Measurements from ENCODE around the gene CHSY1. TPM values are rescaled to one million over a fixed set of nuclear protein-coding genes. Genes with fewer than 3 reads are reported as not detected.

Gene CHSY1
- total and polyA plus RNA-seq, 7 experiments from 2014 or later = 0.78 to 47.0 (median 8.9) TPM

DNA sequence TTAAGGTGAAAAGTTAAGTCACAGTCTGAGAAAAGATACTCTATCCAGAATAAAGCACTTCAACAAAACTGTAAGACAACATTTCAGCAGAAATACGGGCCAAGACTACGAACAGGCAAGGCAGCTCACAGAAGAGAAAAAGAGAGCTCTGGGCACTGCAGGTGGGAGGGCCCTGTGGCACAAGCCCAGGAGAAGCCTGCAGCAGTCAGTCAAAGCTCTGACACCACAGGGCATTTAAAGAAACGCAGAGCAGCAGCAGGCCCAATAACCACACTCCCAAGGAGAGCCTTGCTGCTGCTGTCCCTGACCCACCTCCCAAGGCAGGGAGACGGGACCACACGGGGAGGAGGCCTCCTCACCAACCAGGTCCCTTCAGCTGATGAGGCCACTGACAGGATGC is 19.2 kb downstream of the CHSY1 start:
- H3K4me3 ChIP-seq (ENCODE audit: low read length) = no peak overlapping the region
- H3K27ac Mint-ChIP-seq = no peak overlapping the region
- peaks cover 13 to 69% (median 40%) of the 10 kb centered on the region in 7 donors for H3K4me1 Mint-ChIP-seq
- DNase-seq = no peak
- intact Hi-C loops (cut with micrococcal nuclease) = no loop called here
- H3K9me3 ChIP-seq (ENCODE audit: control insufficient read depth in 2 of 3, low read length in 3 of 3) = peaks cover 0 to 8% (median 0%) of the 10 kb centered on the region in 3 experiments
- POLR2A ChIA-PET = no interaction called here
- no peak overlapping the region for H3K4me3 Mint-ChIP-seq
- H3K9me3 Mint-ChIP-seq = peaks cover 0 to 19% (median 13%) of the 10 kb centered on the region in 11 donors
- no peaks in the 10 kb centered on the region for H3K27me3 ChIP-seq (ENCODE audit: control insufficient read depth in 2 of 2, insufficient read depth in 2 of 2, low read length in 2 of 2)
- ATAC-seq = no peak
- CTCF ChIA-PET = no interaction called here
- no peaks in the 10 kb centered on the region for H3K27me3 Mint-ChIP-seq
- H3K36me3 Mint-ChIP-seq = peaks cover 0 to 72% (median 57%) of the 10 kb centered on the region in 5 donors
- H3K4me1 ChIP-seq (ENCODE audit: control insufficient read depth in 2 of 2, insufficient read depth in 2 of 2, low read length in 2 of 2) = no peaks in the 10 kb centered on the region
- no peak overlapping the region for H3K27ac ChIP-seq (ENCODE audit: low read depth, low read length)
- peaks cover 0 to 17% (median 5%) of the 10 kb centered on the region in 3 experiments for H3K36me3 ChIP-seq (ENCODE audit: control insufficient read depth in 2 of 3, insufficient read depth in 3 of 3, low read length in 3 of 3)

DNA sequence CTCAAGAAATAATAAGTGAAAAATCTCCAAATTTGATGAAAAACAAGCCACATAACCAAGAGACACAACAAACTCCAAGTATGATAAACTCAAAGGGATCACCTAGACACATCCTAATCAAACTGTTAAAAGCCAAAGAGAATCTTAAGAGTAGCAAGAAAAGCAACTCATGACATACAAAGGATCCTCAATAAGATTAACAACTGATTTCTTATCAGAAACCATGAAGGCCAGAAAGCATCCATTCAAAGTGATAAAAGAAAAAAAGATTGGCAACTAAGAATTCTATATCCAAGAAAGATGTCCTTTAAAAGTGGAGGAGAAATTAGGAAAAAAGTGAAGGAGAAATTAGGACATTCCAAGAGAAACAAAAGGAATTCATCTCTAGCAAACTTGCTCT is 23.5 kb downstream of the CHSY1 start:
- intact Hi-C loops (cut with micrococcal nuclease) = no loop called here

DNA sequence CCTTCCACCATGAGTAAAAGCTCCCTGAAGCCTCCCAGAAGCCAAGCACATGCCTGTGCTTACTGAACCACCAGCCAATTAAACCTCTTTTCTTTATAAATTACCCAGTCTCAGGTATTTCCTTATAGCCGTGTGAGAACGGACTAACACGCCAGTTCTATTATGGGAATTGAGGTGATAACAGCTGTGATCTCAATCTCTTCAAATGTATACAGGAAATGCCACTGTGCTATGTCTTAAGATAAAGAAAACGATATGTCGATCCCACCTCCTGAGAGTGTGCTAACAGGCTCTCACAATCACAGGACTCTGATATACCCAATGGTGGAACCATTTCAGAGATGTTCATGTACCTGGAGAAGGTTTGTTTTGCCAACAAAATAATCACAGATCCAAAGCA is 26.2 kb downstream of the CHSY1 start:
- Mint-ChIP-seq H3K27me3 (no peaks in the 10 kb centered on the region), H3K4me3 (peak overlapping the region in 2 of 10 donors; percentile 11 to 23), H3K4me1 (peaks cover 36 to 68% (median 48%) of the 10 kb centered on the region in 7 donors), H3K27ac (peak overlapping the region in 4 of 9 donors; percentile 34 to 71 (median 54)), H3K36me3 (peaks cover 0 to 53% (median 37%) of the 10 kb centered on the region in 5 donors), H3K9me3 (peaks cover 0 to 25% (median 17%) of the 10 kb centered on the region in 11 donors)
- H3K36me3 ChIP-seq (ENCODE audit: control insufficient read depth in 2 of 3, insufficient read depth in 3 of 3, low read length in 3 of 3) = peaks cover 0 to 5% (median 0%) of the 10 kb centered on the region in 3 experiments
- peaks cover 0 to 8% (median 0%) of the 10 kb centered on the region in 3 experiments for H3K9me3 ChIP-seq (ENCODE audit: control insufficient read depth in 2 of 3, low read length in 3 of 3)
- H3K27me3 ChIP-seq (ENCODE audit: control insufficient read depth in 2 of 2, insufficient read depth in 2 of 2, low read length in 2 of 2) = no peaks in the 10 kb centered on the region
- H3K4me3 ChIP-seq (ENCODE audit: low read length) = no peak overlapping the region
- CTCF ChIA-PET = no interaction called here
- POLR2A ChIA-PET = no interaction called here
- no peak overlapping the region for H3K27ac ChIP-seq (ENCODE audit: low read depth, low read length)
- intact Hi-C loops (cut with micrococcal nuclease) = no loop called here
- ATAC-seq (no peak), DNase-seq (no peak)
- peaks cover 0 to 6% of the 10 kb centered on the region in 2 donors for H3K4me1 ChIP-seq (ENCODE audit: control insufficient read depth in 2 of 2, insufficient read depth in 2 of 2, low read length in 2 of 2)

More for the DNA sequence above, 23.5 kb downstream of the CHSY1 start:
- Mint-ChIP-seq H3K9me3 (peaks cover 0 to 25% (median 18%) of the 10 kb centered on the region in 11 donors), H3K27me3 (no peaks in the 10 kb centered on the region), H3K4me3 (no peak overlapping the region), H3K27ac (no peak overlapping the region), H3K36me3 (peaks cover 0 to 68% (median 51%) of the 10 kb centered on the region in 5 donors), H3K4me1 (peaks cover 31 to 72% (median 52%) of the 10 kb centered on the region in 7 donors)
- ATAC-seq (no peak), DNase-seq (no peak)
- H3K4me1 ChIP-seq (ENCODE audit: control insufficient read depth in 2 of 2, insufficient read depth in 2 of 2, low read length in 2 of 2) = peaks cover 0 to 6% of the 10 kb centered on the region in 2 donors
- H3K4me3 ChIP-seq (ENCODE audit: low read length) = no peak overlapping the region
- ChIA-PET POLR2A (no interaction called here), CTCF (no interaction called here)
- no peak overlapping the region for H3K27ac ChIP-seq (ENCODE audit: low read depth, low read length)
- peaks cover 0 to 7% (median 3%) of the 10 kb centered on the region in 3 experiments for H3K36me3 ChIP-seq (ENCODE audit: control insufficient read depth in 2 of 3, insufficient read depth in 3 of 3, low read length in 3 of 3)
- H3K9me3 ChIP-seq (ENCODE audit: control insufficient read depth in 2 of 3, low read length in 3 of 3) = peaks cover 0 to 8% (median 0%) of the 10 kb centered on the region in 3 experiments
- no peaks in the 10 kb centered on the region for H3K27me3 ChIP-seq (ENCODE audit: control insufficient read depth in 2 of 2, insufficient read depth in 2 of 2, low read length in 2 of 2)

DNA sequence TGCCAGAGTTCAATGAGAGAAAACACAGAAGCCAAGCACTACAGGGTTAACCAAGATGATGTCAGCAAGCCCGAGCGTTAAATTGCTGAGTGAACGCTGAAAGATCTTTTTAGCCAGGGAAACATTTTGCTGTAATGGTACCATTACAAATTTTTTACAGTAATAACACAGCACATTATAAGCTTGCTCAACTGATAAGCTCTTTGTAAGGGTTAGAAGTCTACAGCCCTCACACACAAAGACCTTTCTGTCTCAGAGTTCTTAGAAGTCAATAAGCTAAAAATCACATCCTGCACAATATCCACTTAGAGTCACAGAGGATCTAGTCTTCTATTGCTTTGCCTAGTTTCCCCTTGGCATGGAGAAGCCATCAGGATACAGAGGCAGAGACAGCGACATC is 29.9 kb downstream of the CHSY1 start:
- Histone ChIP-seq H3K9me3 (ENCODE audit: control insufficient read depth in 2 of 3, low read length in 3 of 3) (no peaks in the 10 kb centered on the region), H3K27me3 (ENCODE audit: control insufficient read depth in 2 of 2, insufficient read depth in 2 of 2, low read length in 2 of 2) (no peaks in the 10 kb centered on the region), H3K4me1 (ENCODE audit: control insufficient read depth in 2 of 2, insufficient read depth in 2 of 2, low read length in 2 of 2) (peaks cover 0 to 6% of the 10 kb centered on the region in 2 donors), H3K36me3 (ENCODE audit: control insufficient read depth in 2 of 3, insufficient read depth in 3 of 3, low read length in 3 of 3) (peaks cover 0 to 3% (median under 1%) of the 10 kb centered on the region in 3 experiments), H3K27ac (ENCODE audit: low read depth, low read length) (no peak overlapping the region), H3K4me3 (ENCODE audit: low read length) (no peak overlapping the region)
- DNase-seq (no peak), ATAC-seq (no peak)
- Mint-ChIP-seq H3K27ac (peak overlapping the region in 2 of 9 donors; percentile 41 to 60), H3K27me3 (no peaks in the 10 kb centered on the region), H3K4me3 (peak overlapping the region in 1 of 10 donors; percentile 11), H3K9me3 (peaks cover 0 to 2% (median 0%) of the 10 kb centered on the region in 11 donors), H3K36me3 (peaks cover 0 to 47% (median 21%) of the 10 kb centered on the region in 5 donors), H3K4me1 (peaks cover 39 to 68% (median 60%) of the 10 kb centered on the region in 7 donors)
- intact Hi-C loops (cut with micrococcal nuclease) = loop anchor here in 1 of 2 donors (2.0 kb wide), 1 partner anchor 13 kb away; no protein-coding TSS in a partner anchor
- ChIA-PET CTCF (interaction anchor here (0.5 kb wide), 1 partner anchor 990 kb away, joined by 3 read pairs; no protein-coding TSS in a partner anchor), POLR2A (no interaction called here)

DNA sequence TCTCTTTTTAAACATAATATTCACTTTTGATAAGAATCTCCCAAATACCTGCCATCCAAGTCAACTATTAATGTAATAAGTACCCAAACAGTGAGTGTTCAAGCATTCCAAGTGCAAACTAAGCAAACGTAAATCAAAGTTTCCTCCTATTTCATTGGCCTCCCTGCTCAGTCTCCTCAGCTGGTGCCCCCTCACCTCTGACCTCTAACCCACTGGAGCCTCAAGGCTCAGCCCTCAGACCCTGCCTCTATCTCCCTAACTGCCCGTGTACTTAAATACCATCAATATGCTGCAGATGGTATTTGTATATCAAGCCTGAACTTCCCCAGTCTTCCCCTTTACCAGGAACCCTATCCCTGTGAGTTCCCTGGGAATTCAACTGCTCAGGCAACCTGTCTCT is 31.8 kb downstream of the CHSY1 start:
- Mint-ChIP-seq H3K4me1 (peaks cover 38 to 67% (median 55%) of the 10 kb centered on the region in 7 donors), H3K9me3 (peaks cover 0 to 2% (median 0%) of the 10 kb centered on the region in 11 donors), H3K36me3 (peaks cover 0 to 49% (median 21%) of the 10 kb centered on the region in 5 donors), H3K4me3 (no peak overlapping the region), H3K27me3 (no peaks in the 10 kb centered on the region), H3K27ac (peak overlapping the region in 1 of 9 donors; percentile 1)
- Histone ChIP-seq H3K9me3 (ENCODE audit: control insufficient read depth in 2 of 3, low read length in 3 of 3) (no peaks in the 10 kb centered on the region), H3K27me3 (ENCODE audit: control insufficient read depth in 2 of 2, insufficient read depth in 2 of 2, low read length in 2 of 2) (no peaks in the 10 kb centered on the region), H3K4me1 (ENCODE audit: control insufficient read depth in 2 of 2, insufficient read depth in 2 of 2, low read length in 2 of 2) (no peaks in the 10 kb centered on the region), H3K27ac (ENCODE audit: low read depth, low read length) (no peak overlapping the region), H3K36me3 (ENCODE audit: control insufficient read depth in 2 of 3, insufficient read depth in 3 of 3, low read length in 3 of 3) (peaks cover 0 to 3% (median 0%) of the 10 kb centered on the region in 3 experiments), H3K4me3 (ENCODE audit: low read length) (no peak overlapping the region)
- DNase-seq (no peak), ATAC-seq (no peak)
- intact Hi-C loops (cut with micrococcal nuclease) = no loop called here
- POLR2A ChIA-PET = no interaction called here
- CTCF ChIA-PET = no interaction called here

GRCh38 chr15:101219441-101219840 is 32.4 kb downstream of the CHSY1 start:
- H3K9me3 ChIP-seq (ENCODE audit: control insufficient read depth in 2 of 3, low read length in 3 of 3) = no peaks in the 10 kb centered on the region
- CTCF ChIA-PET = interaction anchor here (0.6 kb wide), 1 partner anchor 15 kb away, joined by 3 read pairs; no protein-coding TSS in a partner anchor
- ATAC-seq (no peak), DNase-seq (no peak)
- Mint-ChIP-seq H3K4me1 (peaks cover 32 to 64% (median 49%) of the 10 kb centered on the region in 7 donors), H3K4me3 (no peak overlapping the region), H3K36me3 (peaks cover 0 to 53% (median 22%) of the 10 kb centered on the region in 5 donors), H3K27ac (no peak overlapping the region), H3K9me3 (peaks cover 0 to 2% (median 0%) of the 10 kb centered on the region in 11 donors), H3K27me3 (no peaks in the 10 kb centered on the region)
- intact Hi-C loops (cut with micrococcal nuclease) = no loop called here
- no peaks in the 10 kb centered on the region for H3K4me1 ChIP-seq (ENCODE audit: control insufficient read depth in 2 of 2, insufficient read depth in 2 of 2, low read length in 2 of 2)
- H3K4me3 ChIP-seq (ENCODE audit: low read length) = no peak overlapping the region
- POLR2A ChIA-PET = no interaction called here
- H3K27ac ChIP-seq (ENCODE audit: low read depth, low read length) = no peak overlapping the region
- peaks cover 0 to 3% (median 0%) of the 10 kb centered on the region in 3 experiments for H3K36me3 ChIP-seq (ENCODE audit: control insufficient read depth in 2 of 3, insufficient read depth in 3 of 3, low read length in 3 of 3)
- no peaks in the 10 kb centered on the region for H3K27me3 ChIP-seq (ENCODE audit: control insufficient read depth in 2 of 2, insufficient read depth in 2 of 2, low read length in 2 of 2)

Data from naive thymus-derived CD4-positive, alpha-beta T cell (primary cell).